Measurements from ENCODE around the gene CFAP141. TPM values are rescaled to one million over a fixed set of nuclear protein-coding genes. Genes with fewer than 3 reads are reported as not detected.

The CFAP141 gene
- total RNA-seq, 1 donor from 2014 or later: not detected

- intact Hi-C loops (cut with micrococcal nuclease): no loop called here
Observed at GRCh38 chr1:154174654-154175053, 31.5 kb downstream of the CFAP141 start.

GRCh38 chr1:154171880-154172279, 34.3 kb downstream of the CFAP141 start:
- intact Hi-C loops (cut with micrococcal nuclease): no loop called here

GRCh38 chr1:154171223-154171583, 34.9 kb downstream of the CFAP141 start:
- intact Hi-C loops (cut with micrococcal nuclease): no loop called here

- intact Hi-C loops (cut with micrococcal nuclease): no loop called here
Observed at GRCh38 chr1:154170547-154171222, 35.4 kb downstream of the CFAP141 start.

- intact Hi-C loops (cut with micrococcal nuclease): no loop called here
Observed at GRCh38 chr1:154167461-154167860, 38.7 kb downstream of the CFAP141 start.

- intact Hi-C loops (cut with micrococcal nuclease): no loop called here
Observed at GRCh38 chr1:154166207-154166606, 39.9 kb downstream of the CFAP141 start.

GRCh38 chr1:154159554-154159953, 46.6 kb downstream of the CFAP141 start:
- intact Hi-C loops (cut with micrococcal nuclease): loop anchor here (2.0 to 5.0 kb wide), 4 partner anchors 45 to 182 kb away; partner anchors contain the start of genes JTB and RPS27

- intact Hi-C loops (cut with micrococcal nuclease): loop anchor here (1.0 to 5.0 kb wide), 5 partner anchors 22 to 181 kb away; partner anchors contain the start of genes JTB and RPS27
Observed at GRCh38 chr1:154158307-154159125, 47.6 kb downstream of the CFAP141 start.

GRCh38 chr1:154157520-154158306, 48.4 kb downstream of the CFAP141 start:
- intact Hi-C loops (cut with micrococcal nuclease): loop anchor here (1.0 to 5.0 kb wide), 11 partner anchors 23 to 487 kb away; partner anchors contain the start of genes GATAD2B, HAX1, ILF2 and JTB

GRCh38 chr1:154155251-154155650, 50.9 kb downstream of the CFAP141 start:
- intact Hi-C loops (cut with micrococcal nuclease): loop anchor here (5.0 kb wide), 1 partner anchor 178 kb away; the partner anchor contains the start of gene JTB

- intact Hi-C loops (cut with micrococcal nuclease): loop anchor here (5.0 kb wide), 1 partner anchor 177 kb away; the partner anchor contains the start of gene JTB
Observed at GRCh38 chr1:154154534-154155191, 51.5 kb downstream of the CFAP141 start, which contains the start of gene NUP210L. NUP210L (minus strand) TSS chr1:154155073.

- intact Hi-C loops (cut with micrococcal nuclease): no loop called here
Observed at GRCh38 chr1:154154053-154154452, 52.1 kb downstream of the CFAP141 start.

GRCh38 chr1:154151311-154151710, 54.8 kb downstream of the CFAP141 start:
- intact Hi-C loops (cut with micrococcal nuclease): no loop called here

Other genes with a start within 250 kb of the CFAP141 start
- 103 and 107 TPM in 2 replicates for gene CRTC2, start 247.7 kb downstream of the CFAP141 start, total RNA-seq
- 64.2 and 65.1 TPM in 2 replicates for gene SLC39A1, start 242.8 kb downstream of the CFAP141 start, total RNA-seq
- 6.1 and 6.2 TPM in 2 replicates for gene CREB3L4, start 238.4 kb downstream of the CFAP141 start, total RNA-seq
- gene JTB, start 228.7 kb downstream of the CFAP141 start, total RNA-seq: 145 and 146 TPM in 2 replicates
- 1.3 and 1.7 TPM in 2 replicates for gene RAB13, start 220.0 kb downstream of the CFAP141 start, total RNA-seq
- 1,743 and 1,866 TPM in 2 replicates for gene RPS27, start 215.6 kb downstream of the CFAP141 start, total RNA-seq
- gene NUP210L, start 51.3 kb downstream of the CFAP141 start, total RNA-seq: 0.12 and 0.15 TPM in 2 replicates
- gene TPM3, start 14.2 kb downstream of the CFAP141 start, total RNA-seq: 706 and 720 TPM in 2 replicates
- 223 and 230 TPM in 2 replicates for gene UBAP2L, start 14.6 kb upstream of the CFAP141 start, total RNA-seq
- gene HAX1, start 66.3 kb upstream of the CFAP141 start, total RNA-seq: 115 and 116 TPM in 2 replicates
- not detected in 2 replicates for gene AQP10, start 114.8 kb upstream of the CFAP141 start, total RNA-seq
- 95.8 and 105 TPM in 2 replicates for gene ATP8B2, start 119.2 kb upstream of the CFAP141 start, total RNA-seq
- gene IL6R, start 199.0 kb upstream of the CFAP141 start, total RNA-seq: 6.4 and 9.8 TPM in 2 replicates

Data from T-helper 1 cell treated with Interleukin-12 subunit alpha and Interleukin-12 subunit beta and Interleukin-4 antibody, amounts not matched to agents 30 ng/mL and 1 ng/mL, for 36 hours (primary cell).